Activated CD8-positive, alpha-beta memory T cell treated with anti-CD3 and anti-CD28 coated beads, Interleukin-2, amount 10 ng/mL, durations not matched to agents 7 days and 5 days (primary cell): Measurements from ENCODE around the gene IRF4. TPM values are rescaled to one million over a fixed set of nuclear protein-coding genes. Genes with fewer than 3 reads are reported as not detected.

Source experiments
- ATAC-seq: fragments of 150-1000 bp; cut with Tn5 transposase; one replicate; pipeline ENCODE4 v1.10.0; 2021; ENCODE audit warnings: moderate library complexity
- CTCF ChIA-PET: fragments of 350-600 bp; sonication (Branson Sonifier 250); formaldehyde crosslinking; loops from one replicate; lab custom pipeline; 2021; ENCODE audit warnings: antibody characterized with exemption; lab: Charles Lee
- DNase-seq: peaks from one replicate; pipeline ENCODE4 v3.0.0-alpha.2; 2020
- H3K27ac Mint-ChIP-seq: one replicate; pipeline ENCODE4 v1.8.0; 2021; ENCODE audit warnings: mild to moderate bottlenecking, mixed read lengths
- H3K27me3 Mint-ChIP-seq: one replicate; pipeline ENCODE4 v1.8.0; 2021; ENCODE audit warnings: mixed read lengths
- H3K36me3 Mint-ChIP-seq: one replicate; pipeline ENCODE4 v1.8.0; 2021; ENCODE audit warnings: mild to moderate bottlenecking, mixed read lengths
- H3K4me1 Mint-ChIP-seq: one replicate; pipeline ENCODE4 v1.8.0; 2021; ENCODE audit warnings: mixed read lengths
- H3K4me3 Mint-ChIP-seq: one replicate; pipeline ENCODE4 v1.8.0; 2021; ENCODE audit warnings: mild to moderate bottlenecking, moderate library complexity, mixed read lengths
- H3K9me3 Mint-ChIP-seq: one replicate; pipeline ENCODE4 v1.8.0; 2022; ENCODE audit warnings: low read depth, mixed read lengths
- total RNA-seq, 2 experiments: library from RNA; stranded (reverse); gene quantifications; one replicate each; pipeline ENCODE4 v1.2.3, GENCODE V29; 2021

The IRF4 gene
- total RNA-seq, 2 experiments from 2014 or later = 184 to 254 TPM

DNA sequence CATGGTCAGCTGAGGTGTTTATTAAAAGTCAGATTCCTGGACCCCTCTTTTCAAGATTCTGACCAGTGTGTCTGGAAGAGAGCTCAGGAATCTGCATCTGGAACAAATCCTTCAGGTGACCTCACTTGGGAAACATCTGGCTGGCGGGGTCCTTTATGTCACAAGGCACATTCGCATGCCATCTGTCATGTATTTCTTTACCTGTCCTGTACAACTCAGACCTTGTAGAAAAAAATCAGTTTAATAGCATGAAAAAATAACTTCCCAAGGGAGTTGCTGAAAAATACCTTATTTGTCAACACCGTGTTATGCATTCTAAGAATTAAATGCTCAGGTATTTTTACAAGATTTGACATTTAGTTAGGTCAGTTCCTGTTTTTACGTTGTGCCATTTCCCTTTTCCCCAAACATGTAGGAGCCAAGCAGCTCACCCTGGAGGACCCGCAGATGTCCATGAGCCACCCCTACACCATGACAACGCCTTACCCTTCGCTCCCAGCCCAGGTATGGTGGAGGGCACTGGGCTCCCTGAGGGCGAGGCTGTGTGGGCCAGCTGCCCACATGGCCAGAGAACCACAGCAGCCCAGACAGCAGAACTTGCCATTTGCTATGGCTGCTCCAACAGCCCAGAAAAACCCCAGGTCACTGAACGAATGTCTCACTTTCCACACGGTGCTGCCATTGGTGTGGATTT is 4.0 kb downstream of the IRF4 start:
- Mint-ChIP-seq H3K27ac (peak overlapping the region; percentile 28), H3K27me3 (no peaks in the 10 kb centered on the region), H3K36me3 (peaks cover 70% of the 10 kb centered on the region), H3K4me1 (peaks cover 67% of the 10 kb centered on the region), H3K9me3 (no peaks in the 10 kb centered on the region), H3K4me3 (peak overlapping the region; percentile 38)
- DNase-seq = no peak
- CTCF ChIA-PET = interaction anchor here (0.8 to 6.9 kb wide), 5 partner anchors 129 to 207 kb away, joined by 3 to 50 read pairs (median 4); no protein-coding TSS in a partner anchor
- no peak for ATAC-seq

DNA sequence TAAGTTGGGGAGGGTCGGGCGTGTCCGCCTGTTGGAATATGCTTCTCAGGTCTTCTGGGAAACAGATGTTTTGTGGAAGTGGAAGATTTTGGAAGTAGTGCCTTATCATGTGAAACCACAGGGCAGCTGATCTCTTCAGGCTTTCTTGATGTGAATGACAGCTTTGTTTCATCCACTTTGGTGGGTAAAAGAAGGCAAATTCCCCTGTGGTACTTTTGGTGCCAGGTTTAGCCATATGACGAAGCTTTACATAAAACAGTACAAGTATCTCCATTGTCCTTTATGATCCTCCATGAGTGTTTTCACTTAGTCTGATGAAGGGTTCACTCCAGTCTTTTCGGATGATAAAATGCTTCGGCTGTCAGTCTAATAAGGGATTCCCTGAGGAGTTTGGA is 4.6 kb downstream of the IRF4 start:
- Mint-ChIP-seq H3K4me1 (peaks cover 67% of the 10 kb centered on the region), H3K4me3 (peak overlapping the region; percentile 38), H3K27ac (peak overlapping the region; percentile 28), H3K36me3 (peaks cover 75% of the 10 kb centered on the region), H3K27me3 (no peaks in the 10 kb centered on the region), H3K9me3 (no peaks in the 10 kb centered on the region)
- no peak for ATAC-seq
- CTCF ChIA-PET = interaction anchor here (1.2 to 2.8 kb wide), 2 partner anchors 129 to 207 kb away, joined by 4 to 11 read pairs; no protein-coding TSS in a partner anchor
- DNase-seq = peak; percentile 37

DNA sequence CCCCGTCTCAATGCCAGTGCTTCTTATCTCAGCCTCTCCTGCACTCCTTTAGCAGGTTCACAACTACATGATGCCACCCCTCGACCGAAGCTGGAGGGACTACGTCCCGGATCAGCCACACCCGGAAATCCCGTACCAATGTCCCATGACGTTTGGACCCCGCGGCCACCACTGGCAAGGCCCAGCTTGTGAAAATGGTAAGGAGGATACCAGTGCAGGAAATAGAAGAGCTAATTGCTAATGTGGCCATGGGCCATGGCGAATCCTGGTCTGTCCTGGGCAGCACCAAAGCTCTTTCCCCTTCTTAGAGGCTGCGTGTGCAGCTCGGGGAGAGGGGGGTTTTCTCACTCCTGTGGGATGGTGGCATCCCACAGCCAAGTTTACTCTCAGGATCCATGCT is 5.5 kb downstream of the IRF4 start:
- peaks cover 82% of the 10 kb centered on the region for H3K36me3 Mint-ChIP-seq
- no peaks in the 10 kb centered on the region for H3K27me3 Mint-ChIP-seq
- peak overlapping the region; percentile 6 for H3K4me3 Mint-ChIP-seq
- peak overlapping the region; percentile 38 for H3K27ac Mint-ChIP-seq
- no peak for ATAC-seq
- CTCF ChIA-PET = interaction anchor here (0.8 to 2.8 kb wide), 2 partner anchors 14 to 208 kb away, joined by 3 to 11 read pairs; no protein-coding TSS in a partner anchor
- DNase-seq = peak; percentile 36
- no peaks in the 10 kb centered on the region for H3K9me3 Mint-ChIP-seq
- peaks cover 74% of the 10 kb centered on the region for H3K4me1 Mint-ChIP-seq

DNA sequence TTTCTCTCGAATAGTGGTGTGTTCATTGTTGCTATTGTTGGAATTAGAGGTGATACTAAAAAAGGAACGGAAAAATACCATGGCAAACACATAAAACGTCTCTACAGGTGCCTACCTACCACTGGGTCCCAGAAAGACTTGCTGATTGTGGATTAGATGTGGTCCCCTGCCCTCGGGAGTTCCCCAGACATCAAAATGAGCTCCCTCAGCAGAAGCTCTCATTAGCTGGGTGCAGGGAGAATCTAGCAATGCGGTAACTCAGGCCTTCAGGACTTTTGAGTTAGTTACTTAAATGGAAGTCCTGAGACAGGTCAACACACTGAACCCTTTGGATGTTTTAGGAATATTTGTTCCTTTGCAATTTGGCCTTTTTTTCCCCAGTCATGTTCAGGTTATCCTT is 6.1 kb downstream of the IRF4 start:
- Mint-ChIP-seq H3K9me3 (no peaks in the 10 kb centered on the region), H3K36me3 (peaks cover 86% of the 10 kb centered on the region), H3K27me3 (no peaks in the 10 kb centered on the region), H3K27ac (peak overlapping the region; percentile 38), H3K4me3 (peak overlapping the region; percentile 6), H3K4me1 (peaks cover 80% of the 10 kb centered on the region)
- DNase-seq (no peak), ATAC-seq (no peak)
- CTCF ChIA-PET = interaction anchor here (2.8 kb wide), 1 partner anchor 208 kb away, joined by 11 read pairs; no protein-coding TSS in a partner anchor

DNA sequence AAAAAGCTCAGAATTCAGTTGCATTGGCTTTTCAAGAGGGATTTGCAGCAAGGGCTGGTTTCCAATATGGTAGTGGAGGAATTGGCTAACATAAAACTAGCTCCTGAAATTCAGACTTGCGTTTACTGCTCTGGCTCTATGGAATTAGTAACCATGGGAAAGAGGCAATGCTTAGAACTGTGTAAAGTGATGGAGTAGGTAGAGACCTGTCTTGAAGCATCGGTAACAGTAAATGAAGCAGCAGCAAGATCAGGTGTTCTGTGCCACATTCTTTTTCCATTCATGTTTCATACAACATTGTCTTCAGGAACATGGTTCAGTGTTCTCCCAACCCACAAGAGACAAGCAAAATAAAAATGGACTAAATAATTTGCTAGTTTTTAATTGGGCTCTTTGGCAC is 6.5 kb downstream of the IRF4 start:
- Mint-ChIP-seq H3K9me3 (no peaks in the 10 kb centered on the region), H3K27me3 (no peaks in the 10 kb centered on the region), H3K27ac (peak overlapping the region; percentile 38), H3K4me1 (peaks cover 85% of the 10 kb centered on the region), H3K36me3 (peaks cover 86% of the 10 kb centered on the region), H3K4me3 (no peak overlapping the region)
- DNase-seq (no peak), ATAC-seq (no peak)
- CTCF ChIA-PET = interaction anchor here (2.3 to 2.8 kb wide), 2 partner anchors 13 to 209 kb away, joined by 11 to 12 read pairs; no protein-coding TSS in a partner anchor

DNA sequence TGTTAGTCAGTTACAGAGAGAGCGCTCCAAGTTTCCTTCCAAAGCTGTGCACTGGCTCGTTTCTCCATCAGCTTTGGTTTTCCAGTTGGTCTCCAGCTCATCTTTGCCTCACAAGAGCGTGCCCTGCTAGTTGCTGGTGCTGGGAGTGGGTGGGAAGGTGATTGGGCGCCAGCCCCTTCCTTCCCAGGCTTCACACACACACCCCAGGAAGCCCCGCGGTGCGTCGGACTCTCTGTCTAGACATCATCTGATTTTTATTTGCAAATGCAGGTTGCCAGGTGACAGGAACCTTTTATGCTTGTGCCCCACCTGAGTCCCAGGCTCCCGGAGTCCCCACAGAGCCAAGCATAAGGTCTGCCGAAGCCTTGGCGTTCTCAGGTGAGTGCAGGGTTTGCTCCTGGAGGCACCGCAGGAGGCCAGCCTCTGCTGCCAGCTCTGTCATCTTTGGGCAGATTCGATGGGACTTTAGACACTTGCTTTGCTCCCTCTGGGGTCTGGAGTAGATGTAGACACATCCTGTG is 7.1 kb downstream of the IRF4 start:
- Mint-ChIP-seq H3K36me3 (peaks cover 89% of the 10 kb centered on the region), H3K27ac (peak overlapping the region; percentile 73), H3K27me3 (no peaks in the 10 kb centered on the region), H3K9me3 (no peaks in the 10 kb centered on the region), H3K4me1 (peaks cover 89% of the 10 kb centered on the region), H3K4me3 (peak overlapping the region; percentile 38)
- CTCF ChIA-PET = interaction anchor here (1.2 to 2.8 kb wide), 5 partner anchors 12 to 210 kb away, joined by 3 to 12 read pairs (median 11); no protein-coding TSS in a partner anchor
- no peak for DNase-seq
- no peak for ATAC-seq

DNA sequence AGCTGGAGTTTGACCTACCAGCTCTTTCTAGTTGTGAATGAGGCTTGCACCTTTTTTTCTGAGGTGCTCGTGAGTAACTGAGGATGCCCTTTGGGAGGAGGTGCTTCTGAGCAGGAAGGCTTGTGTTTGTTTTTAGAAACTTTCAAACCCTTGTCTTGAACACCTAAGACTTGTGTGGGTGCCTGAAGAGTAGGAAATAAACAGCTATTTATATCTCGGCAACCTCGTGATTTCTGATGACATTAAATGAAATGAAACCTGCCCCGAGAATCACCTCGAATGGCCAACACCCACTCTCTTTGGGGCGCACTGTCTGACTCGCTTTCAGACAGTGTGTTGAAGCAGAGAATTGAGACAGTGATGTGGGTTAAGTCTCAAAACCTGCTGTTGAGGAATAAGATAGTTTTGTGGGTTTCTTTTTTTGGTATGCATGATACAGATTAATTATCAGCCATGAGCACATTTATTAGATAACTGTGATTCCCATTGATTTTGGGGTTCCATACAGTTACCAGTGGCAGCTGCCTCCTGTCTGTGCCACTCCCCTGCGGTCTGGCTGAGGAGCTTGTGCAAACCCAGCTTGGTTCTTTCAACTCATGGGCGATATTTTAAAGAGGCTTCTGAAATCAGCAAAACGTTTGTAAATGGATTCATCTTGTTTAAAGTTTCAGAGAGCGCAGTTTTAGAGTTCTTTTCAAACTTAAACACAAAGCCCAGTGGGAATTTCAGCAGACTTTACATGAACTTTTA is 8.4 kb downstream of the IRF4 start:
- CTCF ChIA-PET = interaction anchor here (0.7 to 2.3 kb wide), 10 partner anchors 9 to 231 kb away, joined by 3 to 12 read pairs (median 4); partner anchors contain the start of gene IRF4
- ATAC-seq (peak; percentile 46), DNase-seq (peak; percentile 66)
- H3K9me3 Mint-ChIP-seq = no peaks in the 10 kb centered on the region
- H3K27me3 Mint-ChIP-seq = no peaks in the 10 kb centered on the region
- peaks cover 91% of the 10 kb centered on the region for H3K36me3 Mint-ChIP-seq
- peaks cover 92% of the 10 kb centered on the region for H3K4me1 Mint-ChIP-seq
- H3K4me3 Mint-ChIP-seq = peak overlapping the region; percentile 13
- H3K27ac Mint-ChIP-seq = peak overlapping the region; percentile 79

DNA sequence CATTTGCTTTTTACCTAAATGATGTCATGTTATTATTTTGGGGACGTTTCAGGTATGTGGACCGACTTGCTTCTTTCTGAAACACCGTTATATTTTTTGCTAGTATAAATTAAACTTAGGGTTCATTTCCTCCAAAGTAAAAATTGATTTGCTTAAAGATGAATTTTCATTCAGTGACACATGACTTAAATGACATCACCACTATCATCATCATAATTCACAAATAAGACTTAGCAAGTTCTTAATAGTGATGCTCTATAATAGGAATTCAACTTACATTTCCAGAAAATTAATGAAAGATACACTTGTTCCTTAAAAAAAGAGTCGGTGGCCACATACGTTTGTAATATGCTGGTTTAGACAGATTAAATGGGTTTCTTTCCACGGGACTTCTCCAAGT is 9.3 kb downstream of the IRF4 start:
- H3K9me3 Mint-ChIP-seq = no peaks in the 10 kb centered on the region
- H3K4me1 Mint-ChIP-seq = peaks cover 88% of the 10 kb centered on the region
- peaks cover 91% of the 10 kb centered on the region for H3K36me3 Mint-ChIP-seq
- DNase-seq = no peak
- no peaks in the 10 kb centered on the region for H3K27me3 Mint-ChIP-seq
- no peak overlapping the region for H3K4me3 Mint-ChIP-seq
- peak overlapping the region; percentile 13 for H3K27ac Mint-ChIP-seq
- ATAC-seq = no peak
- CTCF ChIA-PET = no interaction called here

DNA sequence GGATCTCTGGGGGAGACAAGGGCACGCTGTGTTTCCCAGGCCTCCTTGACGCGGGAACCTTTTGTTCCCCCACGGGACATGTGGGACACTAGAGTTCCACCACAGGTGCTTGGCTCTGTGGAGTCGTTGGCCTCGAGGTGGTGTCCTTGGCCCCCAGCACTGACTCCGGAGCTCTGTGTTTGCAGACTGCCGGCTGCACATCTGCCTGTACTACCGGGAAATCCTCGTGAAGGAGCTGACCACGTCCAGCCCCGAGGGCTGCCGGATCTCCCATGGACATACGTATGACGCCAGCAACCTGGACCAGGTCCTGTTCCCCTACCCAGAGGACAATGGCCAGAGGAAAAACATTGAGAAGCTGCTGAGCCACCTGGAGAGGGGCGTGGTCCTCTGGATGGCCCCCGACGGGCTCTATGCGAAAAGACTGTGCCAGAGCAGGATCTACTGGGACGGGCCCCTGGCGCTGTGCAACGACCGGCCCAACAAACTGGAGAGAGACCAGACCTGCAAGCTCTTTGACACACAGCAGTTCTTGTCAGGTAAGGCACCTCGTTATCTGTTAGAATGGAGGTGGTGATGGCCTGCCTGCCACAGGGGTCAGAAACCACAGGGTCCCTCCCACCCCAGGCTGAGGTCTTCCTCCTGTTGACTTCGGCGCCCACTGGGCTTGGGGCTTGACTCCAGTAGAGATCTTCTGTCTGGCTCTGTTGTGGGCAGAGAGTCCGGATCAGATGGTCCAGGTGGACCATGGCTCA is 9.9 kb downstream of the IRF4 start:
- CTCF ChIA-PET = no interaction called here
- H3K36me3 Mint-ChIP-seq = peaks cover 90% of the 10 kb centered on the region
- no peak for ATAC-seq
- H3K27me3 Mint-ChIP-seq = no peaks in the 10 kb centered on the region
- DNase-seq = peak; percentile 40
- peaks cover 85% of the 10 kb centered on the region for H3K4me1 Mint-ChIP-seq
- H3K27ac Mint-ChIP-seq = peak overlapping the region; percentile 24
- H3K9me3 Mint-ChIP-seq = no peaks in the 10 kb centered on the region
- H3K4me3 Mint-ChIP-seq = no peak overlapping the region

DNA sequence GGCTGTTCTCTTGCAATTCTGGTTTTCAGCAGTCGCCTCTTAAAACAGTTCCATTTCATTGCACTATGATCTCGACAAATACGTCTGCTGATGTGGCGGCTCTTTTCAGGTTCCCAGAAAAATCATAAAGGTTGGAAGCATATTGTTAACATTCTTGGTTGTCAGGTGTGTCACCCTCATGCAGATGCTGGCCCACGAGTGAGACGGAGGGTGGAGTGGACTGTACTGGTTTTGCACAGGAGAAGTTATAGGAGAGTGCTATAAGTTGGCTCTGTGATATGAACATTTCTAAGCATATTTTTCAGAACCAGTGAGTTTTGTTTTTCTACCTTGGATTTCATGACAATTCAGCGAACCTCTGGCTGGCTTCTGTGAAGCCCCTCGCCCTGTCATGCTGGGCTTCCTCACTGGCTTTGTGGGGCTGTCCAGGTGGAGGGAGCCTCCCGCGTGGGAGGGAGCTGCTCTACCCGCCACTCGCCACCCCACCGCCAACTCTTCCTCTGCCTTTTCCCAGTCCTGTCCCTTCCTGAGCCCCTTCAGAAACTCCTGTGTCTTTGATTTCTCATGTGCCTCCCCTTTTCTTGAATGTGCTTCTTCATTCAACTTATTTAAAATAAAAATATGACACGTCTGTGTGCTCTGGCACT is 10.6 kb downstream of the IRF4 start:
- peak overlapping the region; percentile 24 for H3K27ac Mint-ChIP-seq
- DNase-seq (peak; percentile 38), ATAC-seq (no peak)
- H3K36me3 Mint-ChIP-seq = peaks cover 94% of the 10 kb centered on the region
- H3K27me3 Mint-ChIP-seq = no peaks in the 10 kb centered on the region
- no peaks in the 10 kb centered on the region for H3K9me3 Mint-ChIP-seq
- peaks cover 87% of the 10 kb centered on the region for H3K4me1 Mint-ChIP-seq
- CTCF ChIA-PET = interaction anchor here (1.7 to 3.8 kb wide), 2 partner anchors 13 to 213 kb away, joined by 3 to 23 read pairs; no protein-coding TSS in a partner anchor
- H3K4me3 Mint-ChIP-seq = peak overlapping the region; percentile 30

DNA sequence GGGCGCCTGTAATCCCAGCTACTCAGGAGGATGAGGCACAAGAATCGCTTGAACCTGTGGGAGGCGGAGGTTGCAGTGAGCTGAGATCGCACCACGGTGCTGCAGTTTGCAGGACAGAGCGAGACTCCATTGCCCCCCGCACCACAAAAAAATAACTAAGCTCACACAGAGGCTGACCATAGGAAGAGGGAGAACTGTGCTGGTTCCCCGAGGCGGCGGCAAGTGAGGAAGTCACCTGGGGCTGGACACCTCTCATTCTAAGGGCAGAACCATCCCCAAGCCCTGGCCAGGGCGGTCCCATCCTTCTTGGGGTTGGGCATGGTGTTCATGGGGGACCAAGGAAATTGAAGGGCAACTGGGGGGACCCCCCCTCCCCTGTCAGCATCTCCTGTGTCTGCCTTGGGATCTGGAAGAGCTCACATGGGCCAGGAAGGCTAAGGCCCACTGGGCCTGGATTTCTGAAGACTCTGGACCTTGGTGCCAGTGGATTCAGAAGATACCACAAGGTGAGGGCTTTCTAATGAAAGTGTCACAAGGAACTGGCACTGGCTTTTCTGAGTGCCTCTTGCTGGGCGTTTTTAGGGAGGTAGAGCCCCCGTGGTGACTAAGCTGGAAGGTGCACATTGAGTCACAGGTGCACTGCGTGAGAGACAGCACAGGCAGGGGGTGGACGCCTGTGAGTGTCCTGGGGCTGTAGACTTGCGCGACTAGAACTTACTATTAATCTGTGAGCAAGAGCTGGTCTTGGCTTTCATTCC is 11.5 kb downstream of the IRF4 start:
- Mint-ChIP-seq H3K4me3 (peak overlapping the region; percentile 30), H3K9me3 (no peaks in the 10 kb centered on the region), H3K27ac (peak overlapping the region; percentile 79), H3K36me3 (peaks cover 93% of the 10 kb centered on the region), H3K27me3 (no peaks in the 10 kb centered on the region), H3K4me1 (peaks cover 86% of the 10 kb centered on the region)
- peak; percentile 49 for ATAC-seq
- peak; percentile 70 for DNase-seq
- CTCF ChIA-PET = interaction anchor here (1.1 to 4.4 kb wide), 7 partner anchors 9 to 214 kb away, joined by 3 to 29 read pairs (median 6); partner anchors contain the start of gene IRF4
